GM12878 (cell line): ENCODE results near the gene NDUFV2. TPM values are rescaled to one million over a fixed set of nuclear protein-coding genes. Genes with fewer than 3 reads are reported as not detected.

Source experiments
- ATAC-seq: fragments of 200-7000 bp; cut with Tn5 transposase; 3 replicates; pipeline ENCODE4 v1.9.1; 2020; ENCODE audit warnings: mild to moderate bottlenecking, moderate library complexity
- BruUV-seq: library from RNA; stranded (reverse); fragments of 400-500 nt; replicated peaks from 2 replicates; lab custom pipeline; 2021; lab: Mats Ljungman, UMichigan
- CTCF ChIA-PET: fragments of 300-600 bp; sonication (Branson Sonifier 250); formaldehyde crosslinking; extraction: SDS; loops from one replicate; lab custom pipeline; 2021; ENCODE audit warnings: inconsistent platforms; lab: Yijun Ruan, JAX
- POLR2A ChIA-PET: fragments of 350-600 bp; formaldehyde crosslinking; extraction: SDS; loops from one replicate; lab custom pipeline; 2021; ENCODE audit warnings: inconsistent platforms; lab: Charles Lee
- RAD21 ChIA-PET: fragments of 300-600 bp; sonication (Branson Sonifier 250); formaldehyde crosslinking; loops from one replicate; lab custom pipeline; 2023; ENCODE audit warnings: antibody characterized with exemption; ENCODE audit not compliant: unreplicated experiment; lab: Charles Lee
- SMC1A ChIA-PET: fragments of 300-600 bp; sonication (Branson Sonifier 250); formaldehyde crosslinking; loops from one replicate; lab custom pipeline; 2023; ENCODE audit not compliant: unreplicated experiment, uncharacterized antibody; lab: Charles Lee
- DNase-seq: peaks from one replicate; pipeline ENCODE4 v3.0.0-alpha.2; 2011; ENCODE audit warnings: low read depth, low spot score
- FAIRE-seq: peaks from 3 replicates; lab custom pipeline; 2011; peaks lifted over from hg19 to GRCh38; lab: Jason Lieb, UNC
- H2AFZ ChIP-seq: 2 replicates; pipeline ENCODE4 v1.6.0; 2011; ENCODE audit warnings: low read depth, low read length, control low read depth; ENCODE audit not compliant: control insufficient read depth
- H3K27ac ChIP-seq: 2 replicates; pipeline ENCODE4 v1.5.1; 2011; ENCODE audit warnings: control low read depth; ENCODE audit not compliant: control insufficient read depth, insufficient read depth
- H3K27me3 ChIP-seq, 2 experiments: replicated peaks in 1 of 2; 2 replicates each; pipeline versions ENCODE4 v1.6.0 to v1.6.1; 2011; ENCODE audit warnings: low read length in 1 of 2; ENCODE audit not compliant: control insufficient read depth in 2 of 2, insufficient read depth in 2 of 2
- H3K36me3 ChIP-seq, 2 experiments: 2 replicates each; pipeline ENCODE4 v1.5.1; 2011; ENCODE audit warnings: low read length in 1 of 2; ENCODE audit not compliant: control insufficient read depth in 2 of 2, insufficient read depth in 2 of 2
- H3K4me1 ChIP-seq: 2 replicates; pipeline ENCODE4 v1.6.1; 2011; ENCODE audit warnings: mild to moderate bottlenecking, low read length, moderate library complexity, mixed read lengths; ENCODE audit not compliant: control insufficient read depth, insufficient read depth
- H3K4me2 ChIP-seq: 2 replicates; pipeline ENCODE4 v1.6.0; 2011; ENCODE audit warnings: control low read depth; ENCODE audit not compliant: control insufficient read depth, insufficient read depth
- H3K4me3 ChIP-seq: fragments of 200-600 bp; sonication (generic); 2 replicates; pipeline ENCODE4 v1.5.1; 2016
- H3K79me2 ChIP-seq: 2 replicates; pipeline ENCODE4 v1.6.0; 2011; ENCODE audit warnings: low read length; ENCODE audit not compliant: control insufficient read depth, insufficient read depth
- H3K9ac ChIP-seq: 2 replicates; pipeline ENCODE4 v1.8.0; 2011; ENCODE audit warnings: low read length, control low read depth, mixed read lengths; ENCODE audit not compliant: control insufficient read depth, insufficient read depth
- H3K9me3 ChIP-seq: replicated peaks from 3 replicates; pipeline ENCODE4 v1.5.1; 2011; ENCODE audit warnings: mild to moderate bottlenecking, low read length; ENCODE audit not compliant: control insufficient read depth, insufficient read depth
- H4K20me1 ChIP-seq: 2 replicates; pipeline ENCODE4 v1.6.0; 2011; ENCODE audit not compliant: control insufficient read depth, insufficient read depth
- ATF3 ChIP-seq: IDR thresholded peaks from 2 replicates; pipeline ENCODE4 v1.6.1; 2011; ENCODE audit warnings: low read depth, mild to moderate bottlenecking, low read length, moderate library complexity, borderline replicate concordance; ENCODE audit errors: extremely low read depth
- E2F4 ChIP-seq: IDR thresholded peaks from 2 replicates; pipeline ENCODE4 v1.6.1; 2012; ENCODE audit warnings: low read depth, low read length, improper control_type of control experiment
- ETV6 ChIP-seq, 2 experiments: fragments of 450-650 bp in 1 of 2; IDR thresholded peaks in 1 of 2; conservative IDR thresholded peaks in 1 of 2; 2 replicates each; pipeline ENCODE4 v1.6.1; 2014; ENCODE audit warnings: antibody characterized with exemption in 1 of 2, borderline replicate concordance in 1 of 2, low read depth in 1 of 2, mild to moderate bottlenecking in 1 of 2, moderate library complexity in 1 of 2
- GATAD2B ChIP-seq: fragments of 450-650 bp; conservative IDR thresholded peaks from 2 replicates; pipeline ENCODE4 v1.6.1; 2017; ENCODE audit warnings: low read depth, mild to moderate bottlenecking, moderate library complexity
- IKZF1 ChIP-seq: fragments of 450-650 bp; conservative IDR thresholded peaks from 2 replicates; pipeline ENCODE4 v1.6.1; 2017; ENCODE audit warnings: antibody characterized with exemption, mild to moderate bottlenecking
- IKZF2 ChIP-seq, 2 experiments: fragments of 450-650 bp; IDR thresholded peaks; 2 replicates each; pipeline ENCODE4 v1.6.1; 2017; ENCODE audit warnings: mild to moderate bottlenecking in 2 of 2, moderate library complexity in 2 of 2
- IRF5 ChIP-seq: fragments of 450-650 bp; IDR thresholded peaks from 2 replicates; pipeline ENCODE4 v1.6.1; 2017; ENCODE audit warnings: borderline replicate concordance
- MXI1 ChIP-seq: fragments of 150-350 bp; IDR thresholded peaks from 2 replicates; pipeline ENCODE4 v1.6.1; 2011; ENCODE audit warnings: low read depth, mild to moderate bottlenecking, inconsistent platforms, low read length, improper control_type of control experiment
- NBN ChIP-seq: fragments of 450-650 bp; IDR thresholded peaks from 2 replicates; pipeline ENCODE4 v1.6.1; 2016
- POLR2AphosphoS2 ChIP-seq: IDR thresholded peaks from 2 replicates; pipeline ENCODE4 v1.6.1; 2011; ENCODE audit warnings: low read depth, mild to moderate bottlenecking, low read length, improper control_type of control experiment, moderate library complexity
- RELA ChIP-seq: fragments of 450-650 bp; IDR thresholded peaks from 2 replicates; pipeline ENCODE4 v1.8.0; 2014; ENCODE audit warnings: borderline replicate concordance; ENCODE audit not compliant: partially characterized antibody
- RELB ChIP-seq: fragments of 450-650 bp; IDR thresholded peaks from 2 replicates; pipeline ENCODE4 v1.6.1; 2017; ENCODE audit warnings: low read depth, mild to moderate bottlenecking, moderate library complexity
- SIX5 ChIP-seq: IDR thresholded peaks from 2 replicates; pipeline ENCODE4 v1.6.1; 2011; ENCODE audit warnings: mild to moderate bottlenecking, low read depth, low read length, moderate library complexity; ENCODE audit not compliant: severe bottlenecking
- SMAD5 ChIP-seq: IDR thresholded peaks from 2 replicates; pipeline ENCODE4 v1.6.1; 2016; ENCODE audit warnings: antibody characterized with exemption, low read depth
- SP1 ChIP-seq: IDR thresholded peaks from one replicate; pipeline ENCODE4 v1.6.1; 2011; ENCODE audit warnings: low read depth, low read length
- STAT3 ChIP-seq: IDR thresholded peaks from 2 replicates; pipeline ENCODE4 v1.6.1; 2011; ENCODE audit warnings: low read depth, low read length, improper control_type of control experiment
- TAF1 ChIP-seq: IDR thresholded peaks from 2 replicates; pipeline ENCODE4 v1.6.1; 2011; ENCODE audit warnings: mild to moderate bottlenecking, low read depth, low read length, borderline replicate concordance
- WGBS: methylation state at CpG from one replicate; pipeline ENCODE4 v1.1.6; 2016; ENCODE audit warnings: low lambda C conversion rate; ENCODE audit not compliant: insufficient replicate concordance, insufficient coverage; ENCODE audit errors: missing lambda C conversion rate; 5-methylcytosine and 5-hydroxymethylcytosine counted together
- in situ Hi-C: fragments of 300-500 bp; cut with MboI; formaldehyde crosslinking; loops from 9 replicates; pipeline ENCODE4 v1.14.3; 2018; ENCODE audit warnings: mixed read lengths
- intact Hi-C: fragments of 100-400 bp; cut with micrococcal nuclease; formaldehyde crosslinking; loops from one replicate; pipeline ENCODE4 v1.14.2; 2022; ENCODE audit not compliant: unreplicated experiment
- polyA plus RNA-seq, 11 experiments: library from polyadenylated mRNA; depleted of rRNA in 4 of 11; unstranded in 6 of 11; stranded (reverse) in 5 of 11; fragments of >200 nt; fragmentation: Nextera tagmentation in 4 of 11; fragmentation: Illumina TruSeq in 1 of 11; extraction: Ambion mirVana in 4 of 11; extraction: Trizol in 1 of 11; gene quantifications; 1 replicate in 1 of 11; 2 replicates in 10 of 11; pipeline versions ENCODE4 v1.2.1 to v1.2.3, GENCODE V29; 2011 to 2016; ENCODE audit warnings: inconsistent platforms in 2 of 11, missing spikeins in 2 of 11, low read depth in 1 of 11
- total RNA-seq, 4 experiments: library from RNA; depleted of rRNA in 3 of 4; stranded (reverse); fragments of >200 nt in 3 of 4; fragmentation: Illumina TruSeq in 1 of 4; extraction: Trizol in 1 of 4; gene quantifications; 2 replicates each; pipeline versions ENCODE4 v1.2.1 to v1.2.3, GENCODE V29; 2013 to 2021

Gene NDUFV2
- total and polyA plus RNA-seq, 10 of the 15 experiments (the other 5 are each of a cell fraction or from before 2014, with no cell fraction given), result 236 to 590 (median 321) TPM

- ChIA-PET RAD21 (interaction anchor here (0.9 to 1.3 kb wide), 2 partner anchors 79 to 461 kb away, joined by 3 to 4 read pairs; no protein-coding TSS in a partner anchor), SMC1A (interaction anchor here (0.7 to 2.6 kb wide), 7 partner anchors 12 to 408 kb away, joined by 3 to 14 read pairs (median 4); no protein-coding TSS in a partner anchor), CTCF (interaction anchor here (0.6 to 1.8 kb wide), 3 partner anchors 13 to 77 kb away, joined by 3 to 4 read pairs (median 3); no protein-coding TSS in a partner anchor), POLR2A (interaction anchor here (0.8 kb wide), 1 partner anchor 138 kb away, joined by 3 read pairs; no protein-coding TSS in a partner anchor)
- Histone ChIP-seq H3K4me1 (peaks cover 47% of the 10 kb centered on the region), H3K79me2 (no peaks in the 10 kb centered on the region), H3K9me3 (no peaks in the 10 kb centered on the region; the same call in 2 of the 3 replicates), H3K4me3 (no peak overlapping the region), H3K36me3 (no peaks in the 10 kb centered on the region), H3K27ac (peak overlapping the region; percentile 79), H4K20me1 (no peaks in the 10 kb centered on the region), H3K27me3 (no peaks in the 10 kb centered on the region), H2AFZ (no peak overlapping the region; the same call in 1 of the 2 replicates), H3K4me2 (peak overlapping the region; percentile 88), H3K9ac (no peak overlapping the region; the same call in 1 of the 2 replicates)
- no peak for ATAC-seq
- no peak for DNase-seq
- BruUV-seq, result no TSS peak
- intact Hi-C loops (loop anchor here (2.0 to 5.0 kb wide), 2 partner anchors 74 to 415 kb away; partner anchors contain the start of gene RALBP1), in situ Hi-C loops (loop anchor here (10.0 kb wide), 1 partner anchor 272 kb away; the partner anchor contains the start of gene TWSG1)
- TF ChIP-seq POLR2AphosphoS2, result no peak
- TF ChIP-seq ATF3, result no peak
- no peak for TF ChIP-seq IRF5
- 0 out of 2 replicates have a peak, but pooled peaks have one; percentile 56 for TF ChIP-seq GATAD2B
- TF ChIP-seq E2F4, result no peak
- no peak for TF ChIP-seq SP1
- peak; percentile 41 to 60; a peak in 2 of 4 replicates for TF ChIP-seq IKZF2 (IDR thresholded peaks at IDR 0.05)
- peak in 1 of 2 experiments; percentile 6; a peak in 1 of 4 replicates for TF ChIP-seq ETV6 (conservative IDR thresholded peaks at IDR 0.05 in 1 of 2, IDR thresholded peaks at IDR 0.05 in 1 of 2; ENCODE audit: borderline replicate concordance in 1 of 2, low read depth in 1 of 2)
- TF ChIP-seq SMAD5, result no peak
- no peak for TF ChIP-seq NBN
- TF ChIP-seq RELA, result no peak
- TF ChIP-seq STAT3, result no peak
- peak; percentile 8; the same call in 1 of the 2 replicates for TF ChIP-seq RELB
- TF ChIP-seq IKZF1, result peak; percentile 56
- no peak for TF ChIP-seq SIX5
- TF ChIP-seq MXI1, result no peak
- TF ChIP-seq TAF1, result no peak
- FAIRE-seq, result peak; percentile 18
- 0% methylated on average over 2 of the region's 2 CpGs for WGBS
These were observed 40.1 kb upstream of the NDUFV2 start for GRCh38 chr18:9062418-9062751.
